ENCODE results near the gene CIAPIN1.
"Not testable (repeated sequence)": the region's sequence is repeated elsewhere in the genome, so short reads cannot be mapped to it uniquely, and the experiment has no call there.

The CIAPIN1 gene

DNA sequence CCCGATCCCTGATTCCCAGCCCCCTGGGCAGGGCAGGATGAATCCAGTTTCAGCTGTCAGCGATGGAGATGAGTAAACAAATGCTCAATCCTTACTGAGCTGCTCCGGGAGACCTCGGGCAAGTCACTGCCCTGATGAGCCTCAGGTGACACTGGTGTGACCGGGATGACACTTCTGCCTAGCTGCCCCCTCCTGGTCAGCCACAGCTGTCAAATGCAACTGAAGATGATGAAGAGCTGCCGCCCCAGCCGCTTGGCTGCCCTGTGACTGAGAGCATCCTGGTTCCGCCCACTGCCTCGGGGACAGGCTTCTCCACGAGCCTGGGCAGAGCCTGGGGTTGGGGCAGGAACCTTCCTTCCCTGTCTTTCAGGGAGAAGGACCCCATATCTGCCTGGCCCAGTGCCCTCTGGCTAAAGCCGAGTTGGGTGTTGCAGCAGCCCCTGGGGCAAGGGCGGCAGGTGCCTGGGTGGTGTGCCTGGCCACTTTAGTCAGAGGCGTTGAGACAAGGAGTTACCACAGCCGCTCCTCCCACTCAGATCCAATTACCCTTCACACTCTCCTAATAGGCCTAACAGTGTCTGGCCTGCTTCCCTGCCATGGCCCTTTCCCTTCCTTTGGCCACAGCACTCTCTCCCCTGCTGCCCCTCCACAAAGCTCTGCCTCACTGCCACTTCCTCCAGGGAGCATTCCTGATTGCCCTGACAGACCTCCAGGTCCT lies 37.2 kb downstream of the CIAPIN1 start:
- no peaks in the 10 kb centered on the region for H3K9me3 ChIP-seq
- no peaks in the 10 kb centered on the region for H3K27me3 ChIP-seq
- H3K9ac ChIP-seq = no peak overlapping the region; the same call in 1 of the 2 replicates
- no peak overlapping the region for H3K4me3 ChIP-seq
- no peaks in the 10 kb centered on the region for H4K20me1 ChIP-seq
- H3K4me2 ChIP-seq = peak overlapping the region; percentile 21; the same call in 1 of the 2 replicates
- peaks cover 67% of the 10 kb centered on the region for H3K4me1 ChIP-seq
- TF ChIP-seq Cebpa-rat (IDR thresholded peaks at IDR 0.05) = no peak
- H3K27ac ChIP-seq = no peak overlapping the region
- H3K36me3 ChIP-seq = no peaks in the 10 kb centered on the region

DNA sequence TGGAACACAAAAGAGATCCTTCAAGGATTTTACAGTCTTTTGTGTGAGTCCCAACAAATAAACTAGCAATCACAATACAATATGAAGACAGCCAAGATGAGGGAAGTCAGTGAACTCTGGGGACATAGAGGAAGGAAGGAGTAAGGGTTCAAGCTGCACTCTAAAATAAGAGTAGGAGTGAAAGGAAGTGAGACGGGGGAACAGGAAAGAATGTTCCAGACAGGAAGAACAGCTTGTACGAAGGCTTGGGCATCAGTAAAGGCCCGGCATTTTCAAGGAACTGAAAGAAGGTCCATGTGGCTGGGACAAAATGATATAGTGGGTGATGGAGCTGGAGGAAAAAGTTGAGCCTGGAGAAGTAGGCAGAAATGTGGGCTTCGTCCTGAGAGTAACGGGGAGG lies 38.1 kb downstream of the CIAPIN1 start:
- H3K36me3 ChIP-seq = no peaks in the 10 kb centered on the region
- no peak overlapping the region for H3K27ac ChIP-seq
- peak overlapping the region; percentile 52 for H3K4me2 ChIP-seq
- TF ChIP-seq Cebpa-rat (IDR thresholded peaks at IDR 0.05) = no peak
- no peak overlapping the region for H3K9ac ChIP-seq
- H3K9me3 ChIP-seq = no peaks in the 10 kb centered on the region
- peaks cover 65% of the 10 kb centered on the region for H3K4me1 ChIP-seq
- no peaks in the 10 kb centered on the region for H4K20me1 ChIP-seq
- H3K4me3 ChIP-seq = no peak overlapping the region
- H3K27me3 ChIP-seq = no peaks in the 10 kb centered on the region

DNA sequence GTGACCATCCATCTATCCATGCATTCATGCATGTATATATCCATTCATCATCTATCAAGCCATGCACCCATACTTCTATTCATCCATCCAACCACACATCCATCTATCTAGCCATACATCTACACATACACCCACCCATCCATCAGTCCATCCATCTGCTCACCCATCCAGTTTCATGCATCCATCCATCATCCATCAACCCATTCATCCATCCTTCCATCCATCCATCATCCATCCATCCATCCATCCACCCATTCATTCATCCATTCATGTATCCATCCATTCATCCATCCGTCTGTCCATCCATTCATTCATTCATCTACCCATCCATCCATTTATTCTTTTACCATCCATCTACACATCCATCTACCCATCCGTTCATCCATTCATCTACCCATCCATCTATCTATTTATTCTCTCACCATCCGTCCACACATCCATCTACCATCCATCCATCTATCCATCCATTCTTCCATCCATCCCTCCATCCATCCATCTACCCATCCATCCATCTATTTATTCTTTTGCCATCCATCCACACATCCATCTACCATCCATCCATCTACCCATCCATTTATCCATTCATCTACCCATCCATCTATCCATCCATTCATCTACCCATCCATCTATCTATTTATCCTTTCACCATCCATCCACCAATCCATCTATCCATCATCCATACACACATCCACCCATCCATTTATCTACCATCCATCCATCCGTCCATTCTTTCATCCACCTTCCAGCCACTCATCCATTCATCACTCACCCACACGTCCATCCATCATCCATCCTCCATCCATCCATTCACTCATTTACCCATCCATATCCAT lies 39.4 kb downstream of the CIAPIN1 start:
- H3K4me2 ChIP-seq = peak overlapping the region; percentile 48; the same call in 1 of the 2 replicates
- H3K27me3 ChIP-seq = no peaks in the 10 kb centered on the region
- no peaks in the 10 kb centered on the region for H4K20me1 ChIP-seq
- H3K4me3 ChIP-seq = no peak overlapping the region
- no peak overlapping the region for H3K27ac ChIP-seq
- H3K36me3 ChIP-seq = no peaks in the 10 kb centered on the region
- H3K9me3 ChIP-seq = no peaks in the 10 kb centered on the region
- TF ChIP-seq Cebpa-rat (IDR thresholded peaks at IDR 0.05) = no peak
- H3K9ac ChIP-seq = no peak overlapping the region
- H3K4me1 ChIP-seq = peaks cover 52% of the 10 kb centered on the region

DNA sequence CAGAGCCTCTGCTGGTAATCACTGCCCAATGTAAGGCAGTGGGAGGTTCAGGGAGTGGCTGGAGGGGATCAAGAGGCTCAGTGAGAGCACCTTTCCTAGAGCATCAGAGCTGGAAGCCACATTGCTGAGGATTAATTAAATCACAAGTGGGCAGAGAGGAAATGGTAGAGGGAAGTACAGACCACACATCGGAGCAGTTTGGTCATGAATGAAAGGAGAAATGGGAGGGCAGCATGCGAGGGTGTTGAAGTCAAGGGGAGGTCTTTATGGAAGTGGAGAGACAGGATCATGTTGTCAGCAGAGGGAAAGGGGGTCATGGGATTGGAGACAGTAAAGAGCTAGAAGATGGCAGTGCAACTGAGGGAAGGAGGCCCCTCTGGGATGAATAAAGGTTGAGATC lies 40.3 kb downstream of the CIAPIN1 start:
- Histone ChIP-seq H3K4me1 (peaks cover 47% of the 10 kb centered on the region), H3K27ac (no peak overlapping the region), H3K9me3 (no peaks in the 10 kb centered on the region), H3K9ac (no peak overlapping the region), H3K4me2 (peak overlapping the region; percentile 48), H3K4me3 (no peak overlapping the region), H4K20me1 (no peaks in the 10 kb centered on the region), H3K27me3 (no peaks in the 10 kb centered on the region), H3K36me3 (no peaks in the 10 kb centered on the region)
- TF ChIP-seq Cebpa-rat (IDR thresholded peaks at IDR 0.05) = no peak

DNA sequence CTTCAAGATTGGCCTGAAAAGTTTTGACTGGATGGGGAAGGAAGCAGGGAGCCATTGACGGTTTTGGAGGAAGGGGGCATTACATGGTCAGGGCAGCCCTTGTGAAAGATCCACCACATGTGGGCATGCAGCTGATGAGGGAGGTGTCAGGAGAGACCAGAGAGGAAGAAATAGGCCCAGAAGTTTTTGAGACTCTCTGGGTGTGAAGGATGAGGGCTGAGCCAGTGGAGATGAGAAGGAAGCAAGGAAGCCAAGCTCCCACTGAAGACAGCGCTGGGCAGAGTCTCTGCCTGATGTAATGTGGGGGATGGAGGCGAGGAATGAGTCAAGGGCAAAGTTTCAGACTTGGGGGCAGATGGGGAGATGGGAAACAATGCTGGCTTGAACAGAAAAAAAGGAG lies 42.1 kb downstream of the CIAPIN1 start:
- H3K36me3 ChIP-seq = no peaks in the 10 kb centered on the region
- no peaks in the 10 kb centered on the region for H3K27me3 ChIP-seq
- no peak overlapping the region for H3K27ac ChIP-seq
- H3K4me1 ChIP-seq = peaks cover 34% of the 10 kb centered on the region
- no peak for TF ChIP-seq Cebpa-rat (IDR thresholded peaks at IDR 0.05)
- no peaks in the 10 kb centered on the region for H3K9me3 ChIP-seq
- H4K20me1 ChIP-seq = no peaks in the 10 kb centered on the region
- H3K4me3 ChIP-seq = no peak overlapping the region
- no peak overlapping the region for H3K9ac ChIP-seq
- H3K4me2 ChIP-seq = no peak overlapping the region

DNA sequence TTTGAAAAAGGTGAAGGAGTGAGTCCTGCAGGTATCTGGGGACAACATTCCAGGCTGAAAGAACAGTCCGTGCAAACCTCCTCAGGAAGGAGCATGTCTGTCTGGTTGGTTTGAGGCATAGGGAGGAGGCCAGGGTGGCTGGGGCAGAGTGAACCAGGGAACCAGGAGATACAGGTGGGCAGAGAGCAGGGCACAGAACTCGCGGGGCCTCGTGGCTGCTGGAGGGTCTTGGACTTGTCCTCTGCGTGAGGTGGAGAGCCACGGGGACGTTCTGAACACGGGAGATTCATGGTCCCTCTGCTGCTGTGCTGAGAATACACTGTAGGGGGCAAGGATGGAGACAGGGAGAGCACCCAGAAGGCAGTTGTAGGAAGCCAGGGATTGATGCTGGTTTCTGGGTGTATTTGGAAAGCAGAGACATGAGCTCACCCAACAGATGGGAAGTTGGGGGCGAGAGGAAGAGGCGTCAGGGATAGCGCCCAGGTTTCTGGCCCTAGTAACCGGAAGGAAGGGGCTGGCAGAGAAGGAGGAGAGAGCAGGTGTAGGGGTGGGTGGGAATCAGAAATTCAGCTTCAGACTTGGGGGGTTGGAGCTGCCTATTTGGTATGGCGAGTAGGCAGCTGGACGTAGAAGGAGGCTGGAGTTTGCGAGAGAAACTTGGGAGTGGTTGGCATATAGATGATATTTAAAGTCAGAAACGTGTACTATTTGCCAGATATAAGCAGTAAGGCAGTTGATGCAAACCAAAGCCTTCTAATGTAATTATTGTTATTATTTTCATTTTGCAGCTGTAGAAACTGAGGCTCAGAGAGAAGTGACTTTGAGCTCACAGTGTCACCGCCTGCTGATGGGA lies 43.0 kb downstream of the CIAPIN1 start, which contains the start of gene CCL17:
Gene CCL17 (plus strand): TSS at position 803 of the 853 bp plus-strand sequence. CDS start 9,166 bp downstream, outside the sequence.
- Histone ChIP-seq H3K4me3 (no peak within 1 kb of the TSS), H3K27me3 (no peaks in the 10 kb centered on the region), H3K36me3 (no peaks in the 10 kb centered on the region), H3K9ac (no peak within 1 kb of the TSS), H3K4me1 (peaks cover 25% of the 10 kb centered on the region), H3K4me2 (no peak within 1 kb of the TSS), H3K27ac (no peak within 1 kb of the TSS), H3K9me3 (no peaks in the 10 kb centered on the region), H4K20me1 (no peaks in the 10 kb centered on the region)
- TF ChIP-seq Cebpa-rat (IDR thresholded peaks at IDR 0.05) = no peak

DNA sequence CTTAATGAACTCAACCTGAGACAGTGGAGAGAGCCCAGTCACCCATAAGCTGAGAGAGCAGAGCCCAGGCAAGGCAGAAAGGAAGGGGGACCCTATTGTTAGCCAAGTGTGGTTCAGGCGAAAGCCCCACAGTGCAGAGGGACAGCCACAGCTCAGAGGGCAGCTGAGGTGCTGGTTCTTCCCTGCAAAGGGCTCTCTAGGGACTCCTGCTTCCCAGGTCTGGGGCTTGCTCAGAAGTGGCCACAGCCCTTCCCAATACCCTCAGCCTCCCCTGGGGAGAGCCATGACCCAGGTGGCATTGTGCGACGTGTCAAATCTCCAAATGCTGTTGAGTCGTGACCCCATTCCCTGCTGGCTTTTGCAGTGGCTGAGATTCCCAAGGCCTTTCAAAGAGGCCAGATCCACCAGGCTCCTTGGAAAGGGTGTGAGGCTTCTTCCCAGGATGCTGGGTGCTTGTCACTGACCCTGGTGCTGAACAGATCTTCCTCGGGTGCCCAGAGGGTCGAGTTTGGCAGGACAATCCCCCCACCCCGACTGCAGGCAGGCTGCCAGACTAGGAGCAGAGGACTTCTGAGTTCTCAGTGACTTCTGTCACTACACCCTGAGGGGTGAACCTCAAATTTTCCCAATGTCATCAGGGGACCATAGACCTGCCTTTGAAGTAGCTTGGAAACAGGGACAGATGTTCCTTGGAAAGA lies 45.1 kb downstream of the CIAPIN1 start:
- Histone ChIP-seq H3K4me1 (peaks cover 16% of the 10 kb centered on the region), H3K9ac (no peak overlapping the region), H3K36me3 (no peaks in the 10 kb centered on the region), H3K27me3 (no peaks in the 10 kb centered on the region), H3K4me3 (no peak overlapping the region), H3K27ac (no peak overlapping the region), H3K4me2 (no peak overlapping the region), H4K20me1 (no peaks in the 10 kb centered on the region), H3K9me3 (no peaks in the 10 kb centered on the region)
- no peak for TF ChIP-seq Cebpa-rat (IDR thresholded peaks at IDR 0.05)

DNA sequence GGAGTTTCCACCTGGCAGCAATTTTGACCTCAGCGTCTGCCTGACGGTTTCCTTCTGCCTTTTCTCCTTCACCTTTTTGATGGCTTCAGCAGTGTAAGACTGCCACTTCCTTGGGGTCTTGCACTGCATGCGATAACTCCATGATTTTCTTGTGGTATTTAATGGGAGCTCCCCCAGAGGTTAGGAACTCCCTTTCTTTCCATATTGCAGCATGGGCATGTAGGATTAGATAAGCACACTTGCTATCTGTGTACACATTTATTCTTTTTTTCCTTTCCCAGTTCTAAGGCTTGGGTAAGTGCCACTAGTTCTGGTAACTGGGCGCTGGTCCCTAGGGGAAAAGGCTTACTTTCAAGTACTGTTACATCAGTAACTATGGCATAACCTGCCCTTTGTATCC lies 49.7 kb downstream of the CIAPIN1 start:
- H3K36me3 ChIP-seq, H3K4me1 ChIP-seq, H3K4me3 ChIP-seq, H3K27me3 ChIP-seq, H3K4me2 ChIP-seq, H4K20me1 ChIP-seq, H3K27ac ChIP-seq, H3K9ac ChIP-seq: not testable (repeated sequence)
- peaks cover 14% of the 10 kb centered on the region for H3K9me3 ChIP-seq

DNA sequence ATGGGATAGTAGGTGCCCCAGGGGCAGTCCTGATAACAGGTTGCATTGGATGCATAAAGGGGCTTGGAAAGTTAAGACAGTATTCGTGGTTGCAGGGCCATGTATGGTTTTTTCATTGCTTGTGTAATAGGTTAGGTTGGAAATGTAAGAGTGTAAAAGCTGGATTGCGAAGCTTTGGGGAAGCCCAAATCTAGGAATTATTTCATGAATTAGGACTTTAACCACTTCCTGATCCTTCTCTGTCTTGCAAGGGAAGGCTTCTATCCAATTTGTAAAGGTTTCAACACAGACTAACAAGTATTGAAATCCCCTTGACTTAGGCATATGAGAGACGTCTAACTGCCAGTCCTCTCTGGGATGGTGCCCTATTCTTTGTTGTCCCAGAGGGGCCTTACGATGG lies 50.4 kb downstream of the CIAPIN1 start:
- Histone ChIP-seq H3K4me3 (no peak overlapping the region), H3K27me3 (no peaks in the 10 kb centered on the region), H3K27ac (no peak overlapping the region), H3K4me2 (no peak overlapping the region), H3K36me3 (no peaks in the 10 kb centered on the region), H4K20me1 (no peaks in the 10 kb centered on the region), H3K4me1 (peaks cover 4% of the 10 kb centered on the region; the same call in 1 of the 2 replicates), H3K9ac (no peak overlapping the region), H3K9me3 (peaks cover 14% of the 10 kb centered on the region)
- no peak for TF ChIP-seq Cebpa-rat (IDR thresholded peaks at IDR 0.05)

Measured in BLaER1 (cell line).